ENCODE measurements around the gene CEBPB.
"Not testable (repeated sequence)": the region's sequence is repeated elsewhere in the genome, so short reads cannot be mapped to it uniquely, and the experiment has no call there.

CEBPB gene

GRCh38 chr20:50190251-50191064 is at the start of gene CEBPB:
CEBPB (plus strand) TSS chr20:50190830; CDS start chr20:50191034, 204 bp downstream.
- DNase-seq, result peak; percentile 75

- DNase-seq, result no peak
Observed at GRCh38 chr20:50141018-50141675, 49.5 kb upstream of the CEBPB start.

GRCh38 chr20:50141811-50142561 is 48.6 kb upstream of the CEBPB start:
- no peak for DNase-seq

GRCh38 chr20:50142812-50143211 is 47.8 kb upstream of the CEBPB start:
- DNase-seq, result no peak

GRCh38 chr20:50144362-50144761 is 46.3 kb upstream of the CEBPB start:
- peak; percentile 78 for DNase-seq

GRCh38 chr20:50145566-50145965 is 45.1 kb upstream of the CEBPB start:
- DNase-seq, result no peak

GRCh38 chr20:50146214-50146613 is 44.4 kb upstream of the CEBPB start:
- DNase-seq, result no peak

- no peak for DNase-seq
Observed at GRCh38 chr20:50146732-50147662, 43.6 kb upstream of the CEBPB start.

- no peak for DNase-seq
Observed at GRCh38 chr20:50149481-50150254, 41.0 kb upstream of the CEBPB start.

- no peak for DNase-seq
Observed at GRCh38 chr20:50151034-50151743, 39.4 kb upstream of the CEBPB start.

- no peak for DNase-seq
Observed at GRCh38 chr20:50152394-50153152, 38.1 kb upstream of the CEBPB start.

- no peak for DNase-seq
Observed at GRCh38 chr20:50153153-50153499, 37.5 kb upstream of the CEBPB start.

- peak; percentile 79 for DNase-seq
Observed at GRCh38 chr20:50153500-50154377, 36.9 kb upstream of the CEBPB start, which contains the start of gene PEDS1. PEDS1 (minus strand) TSS chr20:50153723; CDS start chr20:50153637, 86 bp downstream.

GRCh38 chr20:50161494-50161893 is 29.1 kb upstream of the CEBPB start:
- DNase-seq, result not testable (repeated sequence)

GRCh38 chr20:50163570-50164317 is 26.9 kb upstream of the CEBPB start:
- no peak for DNase-seq

GRCh38 chr20:50165684-50166554 is 24.7 kb upstream of the CEBPB start:
- peak; percentile 100 for DNase-seq

GRCh38 chr20:50169329-50169823 is 21.3 kb upstream of the CEBPB start:
- DNase-seq, result peak; percentile 21

All from amniotic stem cell (primary cell).